Measurements from ENCODE around the gene SCGN. TPM values are rescaled to one million over a fixed set of nuclear protein-coding genes. Genes with fewer than 3 reads are reported as not detected.

SCGN gene
- total RNA-seq, 1 experiment from 2014 or later: not detected

DNA sequence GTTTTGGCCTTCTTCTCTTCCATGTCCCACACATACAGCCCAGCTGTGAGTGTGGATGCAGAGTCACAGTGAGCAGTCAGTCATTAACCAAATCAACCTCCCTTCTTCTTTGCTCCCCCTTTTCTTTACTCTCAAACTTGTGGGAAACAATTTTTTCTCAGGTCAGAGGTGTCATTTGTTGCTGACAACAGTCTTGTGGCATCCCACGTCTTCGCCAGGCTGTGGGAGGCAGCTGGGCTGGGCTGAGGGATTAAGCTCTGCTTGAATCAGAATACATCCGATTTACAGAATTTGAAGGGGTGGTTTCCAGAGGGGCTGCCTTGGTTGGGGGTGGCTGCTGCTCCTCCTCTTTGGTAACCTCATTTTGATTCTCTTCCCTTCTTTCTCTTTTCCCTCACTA is 40.5 kb downstream of the SCGN start (continued):
- TF ChIP-seq, protein P1, sequence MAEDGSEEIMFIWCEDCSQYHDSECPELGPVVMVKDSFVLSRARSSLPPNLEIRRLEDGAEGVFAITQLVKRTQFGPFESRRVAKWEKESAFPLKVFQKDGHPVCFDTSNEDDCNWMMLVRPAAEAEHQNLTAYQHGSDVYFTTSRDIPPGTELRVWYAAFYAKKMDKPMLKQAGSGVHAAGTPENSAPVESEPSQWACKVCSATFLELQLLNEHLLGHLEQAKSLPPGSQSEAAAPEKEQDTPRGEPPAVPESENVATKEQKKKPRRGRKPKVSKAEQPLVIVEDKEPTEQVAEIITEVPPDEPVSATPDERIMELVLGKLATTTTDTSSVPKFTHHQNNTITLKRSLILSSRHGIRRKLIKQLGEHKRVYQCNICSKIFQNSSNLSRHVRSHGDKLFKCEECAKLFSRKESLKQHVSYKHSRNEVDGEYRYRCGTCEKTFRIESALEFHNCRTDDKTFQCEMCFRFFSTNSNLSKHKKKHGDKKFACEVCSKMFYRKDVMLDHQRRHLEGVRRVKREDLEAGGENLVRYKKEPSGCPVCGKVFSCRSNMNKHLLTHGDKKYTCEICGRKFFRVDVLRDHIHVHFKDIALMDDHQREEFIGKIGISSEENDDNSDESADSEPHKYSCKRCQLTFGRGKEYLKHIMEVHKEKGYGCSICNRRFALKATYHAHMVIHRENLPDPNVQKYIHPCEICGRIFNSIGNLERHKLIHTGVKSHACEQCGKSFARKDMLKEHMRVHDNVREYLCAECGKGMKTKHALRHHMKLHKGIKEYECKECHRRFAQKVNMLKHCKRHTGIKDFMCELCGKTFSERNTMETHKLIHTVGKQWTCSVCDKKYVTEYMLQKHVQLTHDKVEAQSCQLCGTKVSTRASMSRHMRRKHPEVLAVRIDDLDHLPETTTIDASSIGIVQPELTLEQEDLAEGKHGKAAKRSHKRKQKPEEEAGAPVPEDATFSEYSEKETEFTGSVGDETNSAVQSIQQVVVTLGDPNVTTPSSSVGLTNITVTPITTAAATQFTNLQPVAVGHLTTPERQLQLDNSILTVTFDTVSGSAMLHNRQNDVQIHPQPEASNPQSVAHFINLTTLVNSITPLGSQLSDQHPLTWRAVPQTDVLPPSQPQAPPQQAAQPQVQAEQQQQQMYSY (CRISPR knock-in tag; IDR thresholded peaks at IDR 0.05): no peak
- TF ChIP-seq ZNF138 (CRISPR knock-in tag; conservative IDR thresholded peaks at IDR 0.05): no peak
- no peak for TF ChIP-seq TCF7 (CRISPR knock-in tag; IDR thresholded peaks at IDR 0.05; ENCODE audit: low read depth)

DNA sequence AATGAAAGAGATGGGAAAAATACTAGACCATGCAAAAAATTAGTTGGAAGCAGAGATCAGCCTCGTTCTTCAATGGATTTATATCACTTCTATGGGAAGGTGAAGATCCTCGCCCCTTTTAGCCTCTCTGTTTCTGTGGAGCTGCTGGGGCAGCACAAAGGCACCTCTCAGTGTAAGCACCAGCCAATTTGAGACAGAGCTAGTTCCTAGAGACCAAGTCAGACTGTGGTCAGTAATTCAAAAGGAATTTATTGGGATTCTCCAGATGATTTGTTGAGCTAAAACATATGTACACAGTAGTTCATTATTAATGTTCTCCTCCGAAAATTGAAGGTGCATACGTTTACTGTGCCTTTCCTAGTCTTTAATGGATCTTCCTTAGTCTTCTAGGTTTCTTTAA is 42.4 kb downstream of the SCGN start:
- H3K4me3 Mint-ChIP-seq: no peak overlapping the region
- TF ChIP-seq FOXP1 (CRISPR knock-in tag; IDR thresholded peaks at IDR 0.05; ENCODE audit: borderline replicate concordance): no peak
- no peak for TF ChIP-seq GTF2I (CRISPR knock-in tag; conservative IDR thresholded peaks at IDR 0.05)
- TF ChIP-seq, protein P2, sequence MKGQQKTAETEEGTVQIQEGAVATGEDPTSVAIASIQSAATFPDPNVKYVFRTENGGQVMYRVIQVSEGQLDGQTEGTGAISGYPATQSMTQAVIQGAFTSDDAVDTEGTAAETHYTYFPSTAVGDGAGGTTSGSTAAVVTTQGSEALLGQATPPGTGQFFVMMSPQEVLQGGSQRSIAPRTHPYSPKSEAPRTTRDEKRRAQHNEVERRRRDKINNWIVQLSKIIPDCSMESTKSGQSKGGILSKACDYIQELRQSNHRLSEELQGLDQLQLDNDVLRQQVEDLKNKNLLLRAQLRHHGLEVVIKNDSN (CRISPR knock-in tag; IDR thresholded peaks at IDR 0.05): no peak
- TF ChIP-seq ZNF423 (CRISPR knock-in tag; IDR thresholded peaks at IDR 0.05): no peak
- TF ChIP-seq TEAD1 (CRISPR knock-in tag; IDR thresholded peaks at IDR 0.05): no peak
- TF ChIP-seq, protein P3, sequence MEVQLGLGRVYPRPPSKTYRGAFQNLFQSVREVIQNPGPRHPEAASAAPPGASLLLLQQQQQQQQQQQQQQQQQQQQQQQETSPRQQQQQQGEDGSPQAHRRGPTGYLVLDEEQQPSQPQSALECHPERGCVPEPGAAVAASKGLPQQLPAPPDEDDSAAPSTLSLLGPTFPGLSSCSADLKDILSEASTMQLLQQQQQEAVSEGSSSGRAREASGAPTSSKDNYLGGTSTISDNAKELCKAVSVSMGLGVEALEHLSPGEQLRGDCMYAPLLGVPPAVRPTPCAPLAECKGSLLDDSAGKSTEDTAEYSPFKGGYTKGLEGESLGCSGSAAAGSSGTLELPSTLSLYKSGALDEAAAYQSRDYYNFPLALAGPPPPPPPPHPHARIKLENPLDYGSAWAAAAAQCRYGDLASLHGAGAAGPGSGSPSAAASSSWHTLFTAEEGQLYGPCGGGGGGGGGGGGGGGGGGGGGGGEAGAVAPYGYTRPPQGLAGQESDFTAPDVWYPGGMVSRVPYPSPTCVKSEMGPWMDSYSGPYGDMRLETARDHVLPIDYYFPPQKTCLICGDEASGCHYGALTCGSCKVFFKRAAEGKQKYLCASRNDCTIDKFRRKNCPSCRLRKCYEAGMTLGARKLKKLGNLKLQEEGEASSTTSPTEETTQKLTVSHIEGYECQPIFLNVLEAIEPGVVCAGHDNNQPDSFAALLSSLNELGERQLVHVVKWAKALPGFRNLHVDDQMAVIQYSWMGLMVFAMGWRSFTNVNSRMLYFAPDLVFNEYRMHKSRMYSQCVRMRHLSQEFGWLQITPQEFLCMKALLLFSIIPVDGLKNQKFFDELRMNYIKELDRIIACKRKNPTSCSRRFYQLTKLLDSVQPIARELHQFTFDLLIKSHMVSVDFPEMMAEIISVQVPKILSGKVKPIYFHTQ (CRISPR knock-in tag; IDR thresholded peaks at IDR 0.05): no peak
- no peak for TF ChIP-seq ZNF219 (CRISPR knock-in tag; IDR thresholded peaks at IDR 0.05; ENCODE audit: borderline replicate concordance)
- no peak for TF ChIP-seq RELA (CRISPR knock-in tag; IDR thresholded peaks at IDR 0.05; ENCODE audit: borderline replicate concordance)
- TF ChIP-seq, protein P4, sequence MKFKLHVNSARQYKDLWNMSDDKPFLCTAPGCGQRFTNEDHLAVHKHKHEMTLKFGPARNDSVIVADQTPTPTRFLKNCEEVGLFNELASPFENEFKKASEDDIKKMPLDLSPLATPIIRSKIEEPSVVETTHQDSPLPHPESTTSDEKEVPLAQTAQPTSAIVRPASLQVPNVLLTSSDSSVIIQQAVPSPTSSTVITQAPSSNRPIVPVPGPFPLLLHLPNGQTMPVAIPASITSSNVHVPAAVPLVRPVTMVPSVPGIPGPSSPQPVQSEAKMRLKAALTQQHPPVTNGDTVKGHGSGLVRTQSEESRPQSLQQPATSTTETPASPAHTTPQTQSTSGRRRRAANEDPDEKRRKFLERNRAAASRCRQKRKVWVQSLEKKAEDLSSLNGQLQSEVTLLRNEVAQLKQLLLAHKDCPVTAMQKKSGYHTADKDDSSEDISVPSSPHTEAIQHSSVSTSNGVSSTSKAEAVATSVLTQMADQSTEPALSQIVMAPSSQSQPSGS (CRISPR knock-in tag; IDR thresholded peaks at IDR 0.05; ENCODE audit: borderline replicate concordance, low read depth): no peak
- TF ChIP-seq, protein P5, sequence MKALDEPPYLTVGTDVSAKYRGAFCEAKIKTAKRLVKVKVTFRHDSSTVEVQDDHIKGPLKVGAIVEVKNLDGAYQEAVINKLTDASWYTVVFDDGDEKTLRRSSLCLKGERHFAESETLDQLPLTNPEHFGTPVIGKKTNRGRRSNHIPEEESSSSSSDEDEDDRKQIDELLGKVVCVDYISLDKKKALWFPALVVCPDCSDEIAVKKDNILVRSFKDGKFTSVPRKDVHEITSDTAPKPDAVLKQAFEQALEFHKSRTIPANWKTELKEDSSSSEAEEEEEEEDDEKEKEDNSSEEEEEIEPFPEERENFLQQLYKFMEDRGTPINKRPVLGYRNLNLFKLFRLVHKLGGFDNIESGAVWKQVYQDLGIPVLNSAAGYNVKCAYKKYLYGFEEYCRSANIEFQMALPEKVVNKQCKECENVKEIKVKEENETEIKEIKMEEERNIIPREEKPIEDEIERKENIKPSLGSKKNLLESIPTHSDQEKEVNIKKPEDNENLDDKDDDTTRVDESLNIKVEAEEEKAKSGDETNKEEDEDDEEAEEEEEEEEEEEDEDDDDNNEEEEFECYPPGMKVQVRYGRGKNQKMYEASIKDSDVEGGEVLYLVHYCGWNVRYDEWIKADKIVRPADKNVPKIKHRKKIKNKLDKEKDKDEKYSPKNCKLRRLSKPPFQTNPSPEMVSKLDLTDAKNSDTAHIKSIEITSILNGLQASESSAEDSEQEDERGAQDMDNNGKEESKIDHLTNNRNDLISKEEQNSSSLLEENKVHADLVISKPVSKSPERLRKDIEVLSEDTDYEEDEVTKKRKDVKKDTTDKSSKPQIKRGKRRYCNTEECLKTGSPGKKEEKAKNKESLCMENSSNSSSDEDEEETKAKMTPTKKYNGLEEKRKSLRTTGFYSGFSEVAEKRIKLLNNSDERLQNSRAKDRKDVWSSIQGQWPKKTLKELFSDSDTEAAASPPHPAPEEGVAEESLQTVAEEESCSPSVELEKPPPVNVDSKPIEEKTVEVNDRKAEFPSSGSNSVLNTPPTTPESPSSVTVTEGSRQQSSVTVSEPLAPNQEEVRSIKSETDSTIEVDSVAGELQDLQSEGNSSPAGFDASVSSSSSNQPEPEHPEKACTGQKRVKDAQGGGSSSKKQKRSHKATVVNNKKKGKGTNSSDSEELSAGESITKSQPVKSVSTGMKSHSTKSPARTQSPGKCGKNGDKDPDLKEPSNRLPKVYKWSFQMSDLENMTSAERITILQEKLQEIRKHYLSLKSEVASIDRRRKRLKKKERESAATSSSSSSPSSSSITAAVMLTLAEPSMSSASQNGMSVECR (CRISPR knock-in tag; IDR thresholded peaks at IDR 0.05; ENCODE audit: borderline replicate concordance): no peak
- TF ChIP-seq, protein P6, sequence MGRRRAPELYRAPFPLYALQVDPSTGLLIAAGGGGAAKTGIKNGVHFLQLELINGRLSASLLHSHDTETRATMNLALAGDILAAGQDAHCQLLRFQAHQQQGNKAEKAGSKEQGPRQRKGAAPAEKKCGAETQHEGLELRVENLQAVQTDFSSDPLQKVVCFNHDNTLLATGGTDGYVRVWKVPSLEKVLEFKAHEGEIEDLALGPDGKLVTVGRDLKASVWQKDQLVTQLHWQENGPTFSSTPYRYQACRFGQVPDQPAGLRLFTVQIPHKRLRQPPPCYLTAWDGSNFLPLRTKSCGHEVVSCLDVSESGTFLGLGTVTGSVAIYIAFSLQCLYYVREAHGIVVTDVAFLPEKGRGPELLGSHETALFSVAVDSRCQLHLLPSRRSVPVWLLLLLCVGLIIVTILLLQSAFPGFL (CRISPR knock-in tag; IDR thresholded peaks at IDR 0.05; ENCODE audit: borderline replicate concordance): no peak
- TF ChIP-seq NFE2L1 (CRISPR knock-in tag; IDR thresholded peaks at IDR 0.05): no peak
- TF ChIP-seq, protein P7, sequence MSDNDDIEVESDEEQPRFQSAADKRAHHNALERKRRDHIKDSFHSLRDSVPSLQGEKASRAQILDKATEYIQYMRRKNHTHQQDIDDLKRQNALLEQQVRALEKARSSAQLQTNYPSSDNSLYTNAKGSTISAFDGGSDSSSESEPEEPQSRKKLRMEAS (CRISPR knock-in tag; IDR thresholded peaks at IDR 0.05): no peak
- no peak for TF ChIP-seq JAZF1 (CRISPR knock-in tag; IDR thresholded peaks at IDR 0.05)
- TF ChIP-seq, protein P8, sequence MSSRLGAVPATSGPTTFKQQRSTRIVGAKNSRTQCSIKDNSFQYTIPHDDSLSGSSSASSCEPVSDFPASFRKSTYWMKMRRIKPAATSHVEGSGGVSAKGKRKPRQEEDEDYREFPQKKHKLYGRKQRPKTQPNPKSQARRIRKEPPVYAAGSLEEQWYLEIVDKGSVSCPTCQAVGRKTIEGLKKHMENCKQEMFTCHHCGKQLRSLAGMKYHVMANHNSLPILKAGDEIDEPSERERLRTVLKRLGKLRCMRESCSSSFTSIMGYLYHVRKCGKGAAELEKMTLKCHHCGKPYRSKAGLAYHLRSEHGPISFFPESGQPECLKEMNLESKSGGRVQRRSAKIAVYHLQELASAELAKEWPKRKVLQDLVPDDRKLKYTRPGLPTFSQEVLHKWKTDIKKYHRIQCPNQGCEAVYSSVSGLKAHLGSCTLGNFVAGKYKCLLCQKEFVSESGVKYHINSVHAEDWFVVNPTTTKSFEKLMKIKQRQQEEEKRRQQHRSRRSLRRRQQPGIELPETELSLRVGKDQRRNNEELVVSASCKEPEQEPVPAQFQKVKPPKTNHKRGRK (CRISPR knock-in tag; IDR thresholded peaks at IDR 0.05; ENCODE audit: borderline replicate concordance): no peak

More for the DNA sequence above, 42.4 kb downstream of the SCGN start:
- no peaks in the 10 kb centered on the region for H3K36me3 Mint-ChIP-seq
- H3K9me3 Mint-ChIP-seq: peaks cover 9% of the 10 kb centered on the region
- ChIA-PET CTCF (interaction anchor here (0.6 to 2.0 kb wide), 3 partner anchors 24 to 429 kb away, joined by 4 to 7 read pairs (median 5); no protein-coding TSS in a partner anchor), POLR2A (no interaction called here)
- peaks cover 13% of the 10 kb centered on the region for H3K4me1 Mint-ChIP-seq
- no peak overlapping the region for H3K27ac Mint-ChIP-seq
- no peaks in the 10 kb centered on the region for H3K27me3 Mint-ChIP-seq (ENCODE audit: low read depth)
- no peak for ATAC-seq
- DNase-seq (ENCODE audit: low spot score): no peak
